Esophagus squamous epithelium (tissue), 4 donors: ENCODE data around the gene CCL17.

ENCODE experiments used
- CTCF ChIP-seq, 6 experiments: fragments of 450-650 bp in 4 of 6; fragments of 200-600 bp in 2 of 6; sonication (generic) in 2 of 6; IDR thresholded peaks; one replicate each; pipeline ENCODE4 v1.5.1; 2016 to 2019; ENCODE audit warnings: antibody characterized with exemption in 6 of 6, mild to moderate bottlenecking in 4 of 6, moderate library complexity in 4 of 6
- POLR2A ChIP-seq, 4 donors: fragments of 450-650 bp; IDR thresholded peaks; one replicate each; pipeline ENCODE4 v1.6.1; 2017; ENCODE audit warnings: antibody characterized with exemption in 4 of 4, mild to moderate bottlenecking in 4 of 4, moderate library complexity in 3 of 4

- peak; percentile 28 to 61 (median 54) for TF ChIP-seq CTCF (IDR thresholded peaks at IDR 0.05)
- no peak for TF ChIP-seq POLR2A (IDR thresholded peaks at IDR 0.05)
These were observed 17.7 kb downstream of the CCL17 start for GRCh38 chr16:57422026-57422944.
